Keratinocyte (primary cell): ENCODE measurements around the gene CAMK2D. TPM values are rescaled to one million over a fixed set of nuclear protein-coding genes. Genes with fewer than 3 reads are reported as not detected.

Source experiments
- DNase-seq: peaks from one replicate; pipeline ENCODE4 v3.0.0-alpha.2; 2011; ENCODE audit warnings: low read depth, missing footprints, low spot score
- FAIRE-seq: peaks from 2 replicates; lab custom pipeline; 2011; peaks lifted over from hg19 to GRCh38; lab: Jason Lieb, UNC
- H2AFZ ChIP-seq: 2 replicates; pipeline ENCODE4 v1.6.0; 2012; ENCODE audit warnings: low read length, control low read depth, inconsistent platforms; ENCODE audit not compliant: control insufficient read depth
- H3K27ac ChIP-seq: 2 replicates; pipeline ENCODE4 v1.5.1; 2011; ENCODE audit warnings: low read length; ENCODE audit not compliant: control insufficient read depth, insufficient read depth
- H3K27me3 ChIP-seq: 3 replicates; pipeline ENCODE4 v1.6.0; 2011; ENCODE audit warnings: low read length; ENCODE audit not compliant: control insufficient read depth, insufficient read depth; ENCODE audit errors: extremely low read depth
- H3K36me3 ChIP-seq, 2 experiments: 2 replicates in 1 of 2; 3 replicates in 1 of 2; pipeline ENCODE4 v1.5.1; 2011; ENCODE audit warnings: low read length in 2 of 2, mild to moderate bottlenecking in 1 of 2; ENCODE audit not compliant: control insufficient read depth in 2 of 2, insufficient read depth in 2 of 2; ENCODE audit errors: extremely low read depth in 1 of 2
- H3K4me1 ChIP-seq: 3 replicates; pipeline ENCODE4 v1.5.1; 2011; ENCODE audit warnings: low read length; ENCODE audit not compliant: control insufficient read depth, insufficient read depth; ENCODE audit errors: extremely low read depth
- H3K4me2 ChIP-seq: 3 replicates; pipeline ENCODE4 v1.6.0; 2011; ENCODE audit warnings: low read depth, low read length; ENCODE audit not compliant: control insufficient read depth, insufficient read depth; ENCODE audit errors: extremely low read depth
- H3K4me3 ChIP-seq, 3 experiments: fragments of 200-600 bp in 1 of 3; sonication (generic) in 1 of 3; 2 replicates in 2 of 3; 3 replicates in 1 of 3; pipeline ENCODE4 v1.5.1; 2011 to 2016; ENCODE audit warnings: low read length in 3 of 3, mild to moderate bottlenecking in 3 of 3, control low read depth in 2 of 3, inconsistent platforms in 1 of 3, low read depth in 1 of 3, mixed read lengths in 1 of 3, mixed run types in 1 of 3, moderate library complexity in 1 of 3; ENCODE audit not compliant: control insufficient read depth in 2 of 3, insufficient read depth in 2 of 3; ENCODE audit errors: extremely low read depth in 1 of 3
- H3K79me2 ChIP-seq: 2 replicates; pipeline ENCODE4 v1.6.0; 2012; ENCODE audit warnings: low read length; ENCODE audit not compliant: control insufficient read depth, insufficient read depth
- H3K9ac ChIP-seq: 3 replicates; pipeline ENCODE4 v1.6.0; 2011; ENCODE audit warnings: low read length; ENCODE audit not compliant: control insufficient read depth, insufficient read depth; ENCODE audit errors: extremely low read depth
- H3K9me1 ChIP-seq: 3 replicates; pipeline ENCODE4 v1.6.0; 2011; ENCODE audit warnings: low read length; ENCODE audit not compliant: control insufficient read depth, insufficient read depth; ENCODE audit errors: extremely low read depth
- H3K9me3 ChIP-seq: 2 replicates; pipeline ENCODE4 v1.5.1; 2012; ENCODE audit warnings: low read depth, low read length; ENCODE audit not compliant: control insufficient read depth
- H4K20me1 ChIP-seq: 3 replicates; pipeline ENCODE4 v1.6.0; 2011; ENCODE audit warnings: low read length; ENCODE audit not compliant: control insufficient read depth, insufficient read depth; ENCODE audit errors: extremely low read depth
- CTCF ChIP-seq, 3 experiments: IDR thresholded peaks in 1 of 3; conservative IDR thresholded peaks in 1 of 3; optimal IDR thresholded peaks in 1 of 3; 2 replicates in 2 of 3; 3 replicates in 1 of 3; pipeline versions ENCODE3 to v1.5.1; 2011; ENCODE audit warnings: low read length in 3 of 3, mild to moderate bottlenecking in 3 of 3, moderate library complexity in 2 of 3, control low read depth in 1 of 3, inconsistent platforms in 1 of 3; ENCODE audit not compliant: insufficient read depth in 2 of 3; ENCODE audit errors: extremely low read depth in 1 of 3
- EZH2 ChIP-seq: IDR thresholded peaks from one replicate; pipeline ENCODE4 v1.6.1; 2012; ENCODE audit warnings: inconsistent platforms, mild to moderate bottlenecking, low read length, moderate library complexity
- dilution Hi-C: fragments of 300-500 bp; cut with MboI; formaldehyde crosslinking; loops from one replicate; pipeline ENCODE4 v1.7.0; 2020; ENCODE audit warnings: low sequenced_read_pairs; ENCODE audit not compliant: extremely low pct_ligation_motif_present
- polyA plus RNA-seq, 5 experiments: library from polyadenylated mRNA; depleted of rRNA in 3 of 5; stranded (reverse) in 3 of 5; stranded (forward) in 1 of 5; unstranded in 1 of 5; fragments of >200 nt; gene quantifications; 1 replicate in 1 of 5; 2 replicates in 3 of 5; 3 replicates in 1 of 5; pipeline versions ENCODE4 v1.2.1 to v1.2.3, GENCODE V29; 2011 to 2012; ENCODE audit warnings: missing spikeins in 2 of 5, low read depth in 1 of 5, low replicate concordance in 1 of 5

CAMK2D gene
- polyA plus RNA-seq, 1 donor (not counting 4 experiments of a cell fraction or from before 2014, with no cell fraction given) = 18.8 TPM

DNA sequence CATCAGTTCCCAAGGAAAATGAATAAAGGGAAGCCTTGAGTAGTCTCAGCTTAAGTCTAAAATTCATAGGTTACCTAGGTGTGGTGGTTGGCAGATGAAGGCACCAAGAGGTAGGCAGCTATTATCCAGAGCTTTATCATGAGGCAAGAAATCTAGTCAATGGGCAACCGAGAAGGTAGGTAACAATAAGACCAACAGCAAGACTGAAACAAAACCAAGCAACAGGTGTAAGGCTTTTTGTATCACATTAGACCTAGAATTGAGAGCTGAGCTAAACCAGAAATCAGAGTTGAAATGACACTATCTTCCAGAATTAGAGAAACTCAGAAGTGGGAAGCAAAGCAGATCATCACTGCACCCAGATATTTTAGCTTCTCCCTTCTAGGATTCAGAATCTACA is 117.1 kb downstream of the CAMK2D start:
- Histone ChIP-seq H4K20me1 (no peaks in the 10 kb centered on the region), H3K9me3 (no peaks in the 10 kb centered on the region), H3K36me3 (no peaks in the 10 kb centered on the region), H3K9ac (no peak overlapping the region), H3K79me2 (no peaks in the 10 kb centered on the region), H3K27me3 (no peaks in the 10 kb centered on the region), H3K9me1 (no peaks in the 10 kb centered on the region), H2AFZ (no peak overlapping the region), H3K4me1 (no peaks in the 10 kb centered on the region), H3K4me3 (no peak overlapping the region), H3K4me2 (no peak overlapping the region), H3K27ac (no peak overlapping the region)
- dilution Hi-C loops = no loop called here
- no peak for TF ChIP-seq CTCF (optimal IDR thresholded peaks at IDR 0.05 in 1 of 3, IDR thresholded peaks at IDR 0.05 in 1 of 3, conservative IDR thresholded peaks at IDR 0.05 in 1 of 3; ENCODE audit: extremely low read depth in 1 of 3, insufficient read depth in 2 of 3, low read length in 3 of 3)
- no peak for TF ChIP-seq EZH2
- FAIRE-seq (peak; percentile 52), DNase-seq (no peak)

GRCh38 chr4:113643505-113643904 is 118.0 kb downstream of the CAMK2D start:
- Histone ChIP-seq H2AFZ (no peak overlapping the region), H3K4me2 (no peak overlapping the region), H3K27ac (no peak overlapping the region), H3K9me1 (no peaks in the 10 kb centered on the region), H3K4me1 (no peaks in the 10 kb centered on the region), H3K9ac (no peak overlapping the region), H3K36me3 (no peaks in the 10 kb centered on the region), H4K20me1 (no peaks in the 10 kb centered on the region), H3K4me3 (no peak overlapping the region), H3K27me3 (no peaks in the 10 kb centered on the region), H3K9me3 (no peaks in the 10 kb centered on the region), H3K79me2 (no peaks in the 10 kb centered on the region)
- TF ChIP-seq EZH2 (no peak), CTCF (optimal IDR thresholded peaks at IDR 0.05 in 1 of 3, IDR thresholded peaks at IDR 0.05 in 1 of 3, conservative IDR thresholded peaks at IDR 0.05 in 1 of 3; ENCODE audit: extremely low read depth in 1 of 3, insufficient read depth in 2 of 3, low read length in 3 of 3) (no peak)
- DNase-seq = no peak
- dilution Hi-C loops = no loop called here
- no peak for FAIRE-seq
